Brain pericyte (primary cell): ENCODE measurements around the gene NCKAP5L.
"Not testable (repeated sequence)": the region's sequence is repeated elsewhere in the genome, so short reads cannot be mapped to it uniquely, and the experiment has no call there.

Experiments used
- DNase-seq: peaks from one replicate; pipeline ENCODE4 v3.0.0-alpha.2; 2012; ENCODE audit warnings: low read depth, low spot score

The NCKAP5L gene

DNA sequence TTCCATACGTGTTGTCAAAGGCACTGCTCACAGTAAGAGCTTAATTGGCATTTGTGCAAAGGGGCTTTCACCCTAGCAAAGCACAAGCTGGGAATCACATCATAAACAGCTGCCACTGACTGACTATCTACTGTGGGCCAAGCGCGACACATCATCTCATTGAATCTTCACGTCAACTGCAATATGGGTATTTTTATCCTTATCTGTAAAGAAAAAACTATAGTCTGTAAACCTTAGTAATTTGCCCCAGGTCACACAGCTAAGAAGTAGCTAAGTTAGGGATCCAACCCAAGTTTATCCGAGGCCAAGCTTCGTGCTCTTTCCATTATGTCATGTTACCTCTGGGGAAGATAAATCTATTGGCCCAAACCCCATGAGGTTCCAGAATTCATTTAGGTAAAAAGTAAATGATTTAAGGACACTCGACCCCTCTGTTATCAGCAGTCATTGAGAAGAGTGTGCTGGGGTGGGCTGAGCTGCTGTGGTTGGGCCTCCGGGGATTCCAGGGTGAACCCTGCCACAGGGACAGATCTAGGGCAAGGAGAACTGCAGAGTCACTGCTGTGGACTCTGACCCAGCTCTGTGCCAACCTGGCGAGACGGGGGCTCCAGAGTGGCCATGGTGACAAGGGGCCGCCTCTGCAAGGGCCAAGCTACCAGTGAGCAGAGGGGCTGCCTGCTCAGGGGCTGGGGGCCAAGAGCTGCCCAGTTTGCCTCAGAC is 27.6 kb downstream of the NCKAP5L start:
- DNase-seq = no peak

DNA sequence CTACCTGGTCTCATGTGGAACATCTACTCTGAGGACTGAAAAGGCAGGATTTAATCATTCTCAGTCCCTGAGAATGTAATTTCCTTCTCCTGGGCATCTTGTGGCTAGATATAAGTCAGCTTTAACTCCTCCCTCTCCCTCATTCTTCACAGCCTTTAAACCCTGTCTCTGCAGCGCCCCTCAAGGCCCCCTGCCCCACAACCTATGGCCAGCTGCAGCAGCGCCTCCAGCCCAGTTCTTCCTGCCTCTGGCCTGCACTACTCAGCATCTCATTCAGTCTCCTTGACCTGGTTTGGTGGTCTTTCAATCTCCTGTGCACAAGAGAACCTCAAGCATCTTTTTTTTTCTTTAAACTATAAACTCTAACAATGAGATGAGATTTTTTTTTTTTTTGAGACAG is 29.3 kb downstream of the NCKAP5L start:
- DNase-seq = no peak

DNA sequence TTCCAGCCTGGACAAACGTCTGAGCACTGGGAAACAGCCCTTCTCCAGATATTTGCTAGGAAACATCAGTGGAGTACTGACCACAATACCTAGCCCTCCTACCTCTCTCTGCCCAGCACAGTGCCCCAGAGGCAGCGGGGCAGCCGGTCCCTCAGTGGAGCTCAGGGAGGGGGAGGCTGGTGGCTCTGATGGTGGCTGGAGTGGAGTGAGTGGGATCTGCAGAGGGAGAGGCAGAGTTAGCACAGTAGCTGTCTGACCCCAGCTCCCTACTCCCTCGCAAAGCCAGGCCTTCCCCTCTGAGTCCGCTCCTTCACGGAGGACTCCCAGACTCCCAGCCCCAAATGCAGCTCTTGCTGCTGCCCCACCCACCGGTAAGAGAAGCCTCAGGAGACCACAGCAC is 30.0 kb downstream of the NCKAP5L start:
- no peak for DNase-seq

DNA sequence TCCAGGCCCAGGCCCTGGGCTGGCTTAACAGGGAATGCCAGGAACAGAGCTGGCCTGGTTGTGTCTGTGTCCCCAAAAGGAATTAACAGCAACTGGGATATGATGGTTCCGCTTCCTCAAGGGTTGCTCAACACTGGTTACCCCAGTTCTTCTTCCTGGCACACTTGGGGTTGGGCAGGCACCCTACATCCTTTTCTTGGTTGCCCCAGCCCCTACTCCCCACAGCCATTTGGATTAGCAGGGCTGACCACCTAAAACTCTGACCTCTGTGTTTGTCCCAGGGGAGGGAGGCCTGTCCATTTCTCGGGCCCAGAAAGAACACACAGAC is 30.8 kb downstream of the NCKAP5L start:
- DNase-seq = no peak

DNA sequence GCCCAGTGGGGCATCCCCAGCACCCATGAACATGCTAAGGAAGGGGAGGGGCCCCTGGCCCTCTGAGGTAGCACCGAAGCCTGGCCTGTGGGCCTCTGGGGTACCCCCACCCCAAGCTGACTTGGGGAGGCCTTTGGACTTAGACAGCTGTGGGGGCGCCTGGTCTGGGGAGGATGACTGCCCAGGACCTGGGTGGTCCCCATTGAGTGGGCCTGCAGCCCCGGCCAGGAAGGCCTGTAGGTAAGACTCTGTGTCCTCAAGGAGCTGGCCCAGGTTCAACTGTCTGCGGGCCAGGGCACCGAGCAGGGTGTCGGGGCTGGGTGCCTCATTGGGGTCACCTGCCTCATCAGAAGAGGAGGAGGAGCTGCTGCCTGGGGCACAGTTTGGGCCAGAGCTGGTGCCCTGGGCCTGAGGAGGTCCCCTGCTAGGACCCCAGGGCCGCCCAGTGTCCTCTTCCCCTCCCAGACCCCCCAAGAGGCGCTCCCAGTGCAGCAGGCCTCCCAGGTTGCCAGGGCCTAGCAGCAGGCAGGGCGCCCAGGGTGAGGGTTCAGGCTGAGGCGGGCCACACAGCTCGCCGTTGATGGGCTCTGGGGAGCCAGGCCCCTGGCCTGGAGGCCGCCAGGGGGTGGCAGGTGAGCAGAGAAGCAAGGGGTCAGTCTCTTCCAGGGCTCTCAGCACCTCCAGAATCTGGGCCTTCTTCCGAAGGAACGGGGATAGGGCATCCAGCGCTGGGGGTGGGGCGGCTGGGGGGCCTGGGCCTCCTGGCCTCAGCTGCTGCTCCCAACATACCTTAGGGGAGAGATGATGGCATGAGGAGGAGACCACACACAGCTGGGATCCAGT is 31.4 kb downstream of the NCKAP5L start:
- DNase-seq = no peak

GRCh38 chr12:49796155-49796554 is 32.1 kb downstream of the NCKAP5L start:
- no peak for DNase-seq

- no peak for DNase-seq
Measured at GRCh38 chr12:49795654-49796105, 32.5 kb downstream of the NCKAP5L start.

DNA sequence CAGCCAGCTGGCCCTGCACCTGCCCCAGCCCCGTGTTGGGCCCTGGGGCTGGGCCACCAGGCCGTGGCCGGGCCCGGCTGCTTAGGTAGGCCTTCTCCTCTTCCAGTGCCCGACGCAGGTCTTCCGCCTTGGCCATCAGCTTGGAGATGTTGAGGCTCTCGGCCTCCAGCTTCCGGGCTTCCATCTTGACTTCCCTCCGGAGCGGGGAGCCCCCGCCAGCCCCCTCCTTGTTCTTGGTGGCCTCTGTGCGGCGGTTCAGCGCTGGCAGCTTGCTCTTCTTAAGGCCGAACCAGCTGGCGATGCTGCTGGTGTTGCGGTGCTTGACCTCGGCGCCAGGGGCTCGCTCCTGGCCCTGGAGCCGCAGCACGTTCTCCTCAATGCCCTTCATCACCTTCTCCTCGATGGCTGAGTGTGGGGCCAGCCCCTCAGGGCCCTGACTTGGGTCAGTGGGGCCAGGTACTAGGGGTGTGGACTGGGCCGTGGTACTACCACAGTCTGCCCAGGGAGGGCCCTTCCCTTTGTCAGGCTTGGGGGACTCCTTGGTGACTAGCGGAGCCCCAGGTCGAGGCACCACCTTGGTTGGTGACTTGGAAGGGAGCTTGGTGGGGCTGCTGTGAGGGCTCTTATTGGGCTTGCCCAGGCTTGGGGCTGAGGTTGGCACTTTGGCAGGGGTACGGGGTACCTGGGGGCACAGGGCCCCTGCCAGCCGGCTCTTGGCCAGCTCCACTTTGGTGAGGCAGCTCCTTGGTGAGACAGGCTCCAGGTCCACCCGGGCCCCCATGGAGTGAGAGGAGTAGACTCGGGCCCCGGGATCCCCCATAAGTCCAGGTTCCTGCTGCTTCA is 33.2 kb downstream of the NCKAP5L start:
- no peak for DNase-seq

- no peak for DNase-seq
Measured at GRCh38 chr12:49794021-49794420, 34.2 kb downstream of the NCKAP5L start.

- DNase-seq = no peak
Measured at GRCh38 chr12:49793620-49794019, 34.6 kb downstream of the NCKAP5L start.

GRCh38 chr12:49792976-49793580 is 35.1 kb downstream of the NCKAP5L start:
- no peak for DNase-seq

- DNase-seq = no peak
Measured at GRCh38 chr12:49792181-49792970, 35.8 kb downstream of the NCKAP5L start.

- DNase-seq = no peak
Measured at GRCh38 chr12:49791700-49792099, 36.5 kb downstream of the NCKAP5L start.

DNA sequence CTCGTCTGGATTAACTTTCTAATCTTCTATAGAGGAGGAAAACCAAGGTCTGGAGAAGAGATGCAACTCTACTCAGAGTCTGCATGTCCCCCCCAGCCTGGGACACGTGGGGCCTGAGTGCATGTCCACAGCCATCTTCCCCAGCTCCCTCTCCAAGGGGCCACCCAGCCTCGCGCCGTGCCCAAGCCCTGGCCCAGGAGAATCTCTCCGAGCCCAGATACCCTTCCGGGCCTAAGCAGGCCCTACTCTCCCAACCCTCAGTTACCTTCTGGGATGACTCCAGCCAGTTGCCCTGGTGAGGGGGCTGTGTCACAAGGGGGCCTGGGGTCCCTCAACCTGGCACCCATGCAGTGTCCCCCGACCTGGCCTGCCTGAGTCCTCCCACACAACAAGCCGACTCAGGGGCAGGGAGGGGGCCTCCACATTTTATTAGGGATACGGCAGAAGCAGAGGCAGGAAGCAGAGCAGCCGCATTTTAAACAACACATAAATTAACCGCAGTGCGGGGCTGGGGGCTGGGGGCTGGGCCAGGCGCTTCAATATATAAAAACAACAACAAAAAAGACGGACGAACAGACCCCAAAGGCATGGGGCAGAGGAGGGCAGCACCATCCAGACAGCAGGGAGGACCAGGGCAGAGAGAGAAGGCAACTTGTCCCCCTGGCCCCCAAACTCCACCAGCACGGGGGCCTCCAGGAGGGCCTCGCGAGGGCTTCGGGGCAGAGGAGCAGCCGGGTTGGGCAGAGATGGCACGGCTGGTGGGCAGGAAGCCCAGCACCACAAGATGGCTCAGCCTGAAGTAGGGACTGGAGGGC is 37.3 kb downstream of the NCKAP5L start:
- no peak for DNase-seq

DNA sequence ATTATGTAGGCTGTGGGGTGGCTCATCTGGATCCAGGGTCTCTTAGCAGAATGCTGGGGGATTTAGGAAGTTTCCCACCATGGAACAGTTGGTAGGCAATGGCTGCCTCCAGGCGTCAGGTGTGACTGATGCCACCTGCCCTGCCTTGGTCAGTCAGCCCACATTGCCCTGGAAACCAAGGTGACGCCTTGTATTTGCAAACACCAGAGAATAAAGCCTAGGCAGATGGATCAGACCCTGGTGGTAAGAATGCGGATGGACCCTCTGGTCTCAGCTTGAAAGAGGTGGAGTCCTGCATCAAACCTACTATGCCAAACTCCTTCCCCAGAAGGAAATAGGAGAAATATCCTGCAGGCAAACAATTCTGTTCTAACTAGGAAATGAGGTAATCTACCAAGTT is 38.2 kb downstream of the NCKAP5L start:
- DNase-seq = no peak

GRCh38 chr12:49787672-49788071 is 40.5 kb downstream of the NCKAP5L start:
- no peak for DNase-seq

DNA sequence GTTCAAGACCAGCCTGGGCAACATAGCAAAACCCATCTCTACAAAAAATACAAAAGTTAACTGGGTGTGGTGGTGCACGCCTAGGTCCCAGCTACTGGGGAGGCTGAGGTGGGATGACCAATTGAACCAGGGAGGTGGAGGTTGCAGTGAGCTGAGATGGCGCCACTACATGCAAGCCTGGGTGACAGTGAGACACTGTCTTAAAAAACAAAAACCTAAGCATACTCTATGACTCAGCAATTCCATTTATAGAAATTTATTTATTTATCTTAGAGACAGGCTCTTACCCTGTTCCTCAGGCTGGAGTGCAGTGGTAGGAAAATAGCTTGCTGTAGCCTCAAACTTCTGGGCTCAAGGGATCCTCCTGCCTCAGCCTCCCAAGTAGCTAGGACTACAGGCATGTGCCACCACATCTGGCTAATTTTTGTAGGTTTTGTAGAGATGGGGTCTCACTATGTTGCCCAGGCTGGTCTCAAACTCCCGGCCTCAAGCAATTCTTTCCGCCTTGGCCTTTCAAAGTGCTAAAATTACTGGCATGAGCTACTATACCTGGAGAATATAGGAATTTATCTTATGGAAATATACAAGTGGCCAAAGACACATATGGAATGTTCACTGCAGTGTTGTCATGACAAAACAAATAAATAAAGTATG is 43.3 kb downstream of the NCKAP5L start:
- DNase-seq = no peak

DNA sequence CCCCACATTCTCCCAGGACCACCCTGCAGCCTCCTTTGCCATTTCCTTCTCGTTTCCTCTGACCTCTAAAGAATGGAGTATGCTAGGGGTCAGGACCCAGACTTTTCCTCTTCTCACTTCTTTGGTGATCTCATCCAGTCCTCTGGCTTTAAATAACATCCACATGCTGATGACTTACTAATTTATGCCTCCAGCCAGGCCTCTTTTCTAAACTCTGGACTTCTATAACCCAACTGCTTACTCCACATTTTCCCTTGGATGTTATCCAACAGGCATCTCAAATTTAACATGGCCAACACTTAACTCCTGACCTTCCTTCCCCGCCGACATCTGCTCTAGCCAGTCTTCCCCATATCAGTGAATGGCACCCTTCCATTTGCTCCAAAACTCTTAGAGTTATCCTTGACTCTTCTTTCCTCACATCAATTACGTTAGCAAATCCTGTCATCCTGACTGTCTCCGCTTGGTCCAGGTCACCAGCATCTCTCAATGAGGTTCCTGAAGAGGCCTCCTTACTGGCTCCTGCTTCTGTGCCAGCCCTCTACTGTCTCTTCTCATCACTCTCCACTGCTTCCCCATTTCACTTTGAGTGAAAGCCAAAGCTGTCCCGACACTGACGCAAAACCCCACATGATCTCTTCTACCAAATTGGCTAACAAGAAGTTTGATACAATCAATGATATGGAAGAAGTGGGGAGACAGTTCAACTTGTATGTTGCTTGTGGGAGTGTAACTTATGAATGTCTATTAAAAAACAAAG is 44.1 kb downstream of the NCKAP5L start:
- DNase-seq = peak; percentile 21

GRCh38 chr12:49780914-49781313 is 47.3 kb downstream of the NCKAP5L start:
- DNase-seq = not testable (repeated sequence)
